Hippocampal formation (tissue), 2 donors: ENCODE measurements around the gene PARVA.
A peak's percentile ranks its signal among the peaks of the same experiment; 100 is the strongest.

Experiments used
- DNase-seq, 2 donors: peaks; one replicate each; lab custom pipeline; 2025; lab: John Stamatoyannopoulos, UW

The PARVA gene

DNA sequence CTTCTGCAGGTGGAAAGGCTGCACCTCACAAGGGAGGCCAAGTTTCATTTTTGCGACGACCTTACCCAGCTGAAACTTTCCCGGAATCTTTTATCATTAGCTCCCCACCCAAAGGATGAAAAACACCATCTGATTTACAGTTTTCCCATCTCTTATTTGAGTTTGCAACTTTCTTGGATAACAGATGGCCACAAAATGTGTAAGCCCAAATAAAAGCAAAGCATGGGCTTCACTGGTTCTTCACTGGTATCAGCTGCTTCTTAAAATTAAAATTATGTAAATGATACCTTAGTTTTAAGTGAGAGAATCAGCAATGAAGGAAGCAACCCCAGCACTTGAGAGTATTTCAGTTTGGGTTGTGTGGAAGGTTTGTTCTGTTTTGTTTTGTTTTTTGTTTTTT lies 55.8 kb downstream of the PARVA start:
- DNase-seq = peak in 1 of 2 donors; percentile 10

DNA sequence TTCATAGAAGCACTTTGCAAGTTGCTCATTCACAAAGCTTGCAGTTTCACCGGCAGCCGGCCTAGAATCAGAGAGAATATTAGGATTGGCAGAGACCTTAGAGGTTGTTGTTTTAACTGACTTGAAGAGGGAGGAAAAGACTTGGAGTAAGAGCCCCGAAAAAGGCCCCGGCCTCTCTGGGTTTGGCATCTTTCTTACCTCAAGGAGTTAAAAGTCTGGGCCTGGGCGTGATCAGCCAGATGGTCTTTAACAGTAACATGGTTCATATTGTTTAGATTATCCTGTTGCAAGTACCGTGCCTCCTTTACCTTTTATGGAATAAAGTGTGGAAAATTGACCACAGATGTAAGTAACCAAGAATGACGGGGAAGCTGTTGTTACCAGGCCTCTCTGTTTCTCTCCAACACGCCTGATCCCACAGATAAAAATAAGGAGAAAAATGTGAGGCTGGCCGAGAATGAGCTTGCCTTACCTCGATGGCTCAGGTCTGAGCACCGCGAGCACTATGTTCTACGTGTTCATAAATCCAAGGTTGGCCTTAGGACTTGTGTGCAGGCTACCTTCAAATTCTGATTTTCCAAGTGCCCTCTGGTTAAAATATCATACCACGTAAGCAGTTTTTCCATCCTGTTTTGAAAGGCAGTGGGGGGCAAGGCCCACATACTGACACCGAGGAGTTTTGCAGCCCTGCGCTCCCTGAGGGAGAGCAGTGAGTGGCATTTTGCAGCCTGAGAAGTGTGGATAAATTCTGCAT lies 56.4 kb downstream of the PARVA start:
- no peak for DNase-seq

DNA sequence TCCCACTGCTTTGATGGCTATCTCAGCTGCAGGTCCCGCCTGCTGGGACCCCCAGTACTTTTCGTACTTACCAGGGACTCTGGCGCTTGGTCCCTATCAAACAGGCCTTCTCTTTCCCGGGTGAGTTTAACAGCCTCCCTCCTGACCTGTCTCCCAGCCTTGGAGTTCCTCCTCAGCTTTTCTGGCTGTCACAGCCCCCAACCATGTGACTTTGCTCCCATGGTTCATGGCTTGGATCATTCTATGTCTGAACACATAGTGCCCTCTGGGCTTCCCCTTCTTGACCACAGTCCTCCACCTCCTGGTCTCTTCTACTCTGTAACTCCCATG lies 56.9 kb downstream of the PARVA start:
- DNase-seq = no peak

DNA sequence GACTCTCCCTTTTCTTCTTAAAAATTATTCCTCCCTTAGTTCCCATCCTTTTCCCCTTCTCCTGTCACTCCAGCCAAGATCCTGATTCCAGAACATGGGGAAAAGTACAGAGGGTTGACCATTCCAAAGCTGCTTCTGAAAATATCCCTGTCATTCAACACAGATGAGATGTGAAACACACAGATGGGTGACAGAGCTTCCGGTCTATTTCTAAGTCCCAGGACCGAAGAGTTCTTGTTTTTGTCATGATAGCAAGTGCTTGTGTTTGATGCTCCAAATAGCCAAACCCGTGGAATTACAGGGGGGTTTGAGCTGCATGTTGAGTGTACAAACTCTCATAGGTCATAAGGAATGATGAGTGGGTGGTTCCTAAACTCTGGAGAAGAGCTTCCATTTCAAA lies 57.9 kb downstream of the PARVA start:
- no peak for DNase-seq

DNA sequence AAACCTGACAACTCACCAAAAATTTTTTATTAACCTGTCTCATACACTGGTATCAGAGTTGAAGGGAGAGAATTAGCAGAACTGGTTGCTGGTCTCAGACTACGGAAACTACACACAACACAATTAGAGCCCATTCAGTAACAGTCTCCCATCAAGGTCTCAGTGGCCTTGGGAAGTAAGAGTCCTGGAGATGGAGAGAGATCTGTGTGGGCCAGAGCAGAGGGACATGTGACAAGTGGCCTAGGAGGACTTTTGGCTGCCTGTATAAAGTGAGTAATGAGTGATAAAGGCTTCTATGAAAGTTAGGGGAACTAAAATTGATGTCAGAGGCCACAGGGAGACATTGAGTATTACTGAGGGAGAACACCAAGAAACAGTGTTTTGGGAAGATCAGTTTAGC lies 58.9 kb downstream of the PARVA start:
- no peak for DNase-seq

DNA sequence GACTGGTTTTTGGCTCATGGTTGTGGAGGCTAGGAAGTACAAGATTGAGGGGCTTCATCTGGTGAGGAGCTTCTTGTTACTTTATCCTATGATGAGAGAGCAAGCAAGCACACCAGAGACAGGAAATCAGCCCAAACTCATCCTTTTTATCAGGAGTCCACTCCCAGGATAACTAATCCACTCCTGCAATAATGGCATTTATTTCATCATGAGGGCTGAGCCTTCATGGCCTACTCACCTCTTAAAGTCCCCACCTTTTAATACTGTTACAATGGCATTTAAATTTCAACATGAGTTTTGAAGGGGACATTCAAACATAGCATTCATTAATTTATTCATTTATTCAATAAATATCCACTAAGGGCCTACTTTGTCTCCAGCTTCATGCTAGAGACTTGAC lies 60.9 kb downstream of the PARVA start:
- no peak for DNase-seq

DNA sequence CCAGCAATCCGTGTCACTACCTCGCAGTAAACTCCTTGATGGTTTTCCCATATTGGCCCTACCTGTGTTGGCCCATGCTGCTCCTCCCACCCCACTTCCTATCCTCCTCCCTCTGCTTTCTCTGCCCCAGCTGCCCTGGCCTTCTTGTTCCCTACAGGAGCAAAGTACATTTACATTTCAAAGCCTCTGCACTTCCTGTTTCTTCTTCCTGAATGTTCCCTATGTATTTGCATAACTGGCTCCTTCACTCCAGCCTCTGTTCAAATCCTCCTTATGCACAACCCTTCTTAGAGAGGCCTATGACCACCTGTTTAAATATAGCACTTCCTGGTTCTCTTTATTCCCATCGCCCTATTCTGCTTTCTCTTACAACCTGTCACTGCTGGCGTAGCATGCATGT lies 62.2 kb downstream of the PARVA start:
- DNase-seq = no peak

DNA sequence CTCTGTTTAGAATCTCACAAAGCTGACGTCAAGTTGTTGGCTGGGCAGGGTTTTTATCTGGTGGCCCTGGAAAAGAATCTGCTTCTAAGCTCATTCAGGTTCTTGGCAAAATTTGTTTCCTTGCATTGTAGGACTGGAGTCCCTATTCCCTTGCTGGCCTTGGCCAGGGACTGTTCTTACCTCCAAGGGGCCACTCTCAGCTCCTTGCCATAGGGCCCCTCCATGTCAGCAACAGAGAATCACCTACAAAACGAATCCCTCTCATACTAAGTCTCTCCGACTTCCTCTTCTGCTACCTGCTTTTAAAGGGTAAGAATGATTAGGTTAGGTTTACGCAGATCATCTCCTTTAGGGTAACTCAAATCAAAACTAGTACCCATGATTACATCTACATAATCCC lies 63.2 kb downstream of the PARVA start:
- DNase-seq = no peak

DNA sequence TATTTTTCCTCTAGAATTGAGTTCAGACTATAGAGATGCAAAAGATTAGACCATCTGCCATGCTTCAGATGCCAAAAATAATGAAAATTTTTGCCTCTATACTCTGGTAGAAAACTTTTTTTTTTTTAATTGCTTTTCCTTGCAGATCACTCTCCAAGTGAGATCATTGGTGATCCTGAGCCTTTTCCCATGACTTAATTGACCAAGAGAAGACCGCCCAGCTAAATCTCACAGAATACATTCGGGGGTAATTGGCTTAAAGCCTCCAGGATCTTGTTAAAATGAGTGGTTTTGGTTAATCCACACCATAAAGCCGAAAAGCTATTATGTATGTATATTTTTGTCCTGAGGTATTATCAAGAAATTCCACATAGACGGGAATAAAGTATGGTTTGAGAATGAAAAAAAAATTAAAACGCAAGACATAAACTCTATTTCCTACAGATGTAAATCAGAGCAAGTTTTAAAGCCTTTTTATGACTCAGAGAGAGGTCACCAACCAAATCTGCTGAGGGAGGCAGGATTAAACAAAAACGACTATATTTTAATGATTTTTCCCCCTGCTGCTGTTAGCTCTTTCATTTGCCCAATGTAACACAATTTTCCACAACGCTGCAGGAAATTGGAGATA lies 64.0 kb downstream of the PARVA start:
- DNase-seq = no peak

DNA sequence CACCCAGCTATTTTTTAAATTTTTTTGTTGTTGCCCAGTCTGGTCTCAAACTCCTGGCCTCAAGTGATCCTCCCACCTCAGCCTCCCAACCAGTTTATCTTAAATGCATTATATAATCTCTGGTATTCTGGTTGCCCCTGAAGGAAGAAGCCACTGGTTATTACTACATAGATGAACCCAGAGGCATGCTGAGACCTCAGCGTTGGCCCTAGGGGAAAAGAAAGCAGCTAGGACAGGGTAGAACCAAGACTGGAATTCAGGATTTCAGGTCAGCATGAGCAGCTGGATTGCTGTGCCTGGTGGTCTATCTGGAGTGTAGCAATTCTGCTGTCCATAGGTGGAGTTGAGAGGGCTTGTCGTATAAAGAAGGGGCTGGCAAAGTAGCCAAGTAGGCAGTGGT lies 67.2 kb downstream of the PARVA start:
- no peak for DNase-seq

DNA sequence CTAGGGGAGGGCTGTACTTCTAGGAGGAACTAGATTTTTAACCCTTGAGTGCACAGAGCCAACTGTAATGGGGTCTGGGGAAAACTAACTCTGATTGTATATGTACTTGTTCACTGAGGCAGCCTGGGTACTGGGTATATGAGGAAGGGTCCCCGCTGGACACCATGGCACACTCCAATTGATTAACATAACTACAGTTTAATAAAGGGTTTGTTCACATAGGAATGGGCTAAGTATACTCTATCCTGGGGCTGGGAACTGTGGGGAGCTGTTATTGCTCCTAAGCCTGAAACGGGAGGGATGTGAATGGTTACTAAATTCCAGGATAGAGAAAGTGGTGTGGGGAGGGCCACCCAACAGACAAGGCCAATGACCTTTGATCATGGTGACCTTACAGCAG lies 67.6 kb downstream of the PARVA start:
- DNase-seq = no peak

DNA sequence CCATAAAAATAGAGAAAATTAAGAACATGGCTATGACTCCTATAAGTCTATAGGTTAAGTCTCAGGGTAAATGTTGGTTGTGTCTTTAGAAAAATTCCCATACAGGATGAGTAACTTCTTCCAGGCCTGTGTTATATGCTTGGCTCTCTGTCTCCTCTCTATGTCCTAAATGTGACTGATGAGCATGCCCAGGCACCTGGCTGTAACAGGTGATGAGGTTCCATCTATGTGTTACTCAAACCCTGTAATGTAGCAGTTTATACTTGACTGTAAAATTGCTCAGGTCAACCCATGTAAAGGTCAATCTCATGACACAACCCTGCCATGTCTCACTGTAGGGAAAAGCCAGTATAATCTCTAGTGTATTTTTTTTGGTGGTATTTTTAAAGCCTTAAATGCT lies 69.5 kb downstream of the PARVA start:
- no peak for DNase-seq

DNA sequence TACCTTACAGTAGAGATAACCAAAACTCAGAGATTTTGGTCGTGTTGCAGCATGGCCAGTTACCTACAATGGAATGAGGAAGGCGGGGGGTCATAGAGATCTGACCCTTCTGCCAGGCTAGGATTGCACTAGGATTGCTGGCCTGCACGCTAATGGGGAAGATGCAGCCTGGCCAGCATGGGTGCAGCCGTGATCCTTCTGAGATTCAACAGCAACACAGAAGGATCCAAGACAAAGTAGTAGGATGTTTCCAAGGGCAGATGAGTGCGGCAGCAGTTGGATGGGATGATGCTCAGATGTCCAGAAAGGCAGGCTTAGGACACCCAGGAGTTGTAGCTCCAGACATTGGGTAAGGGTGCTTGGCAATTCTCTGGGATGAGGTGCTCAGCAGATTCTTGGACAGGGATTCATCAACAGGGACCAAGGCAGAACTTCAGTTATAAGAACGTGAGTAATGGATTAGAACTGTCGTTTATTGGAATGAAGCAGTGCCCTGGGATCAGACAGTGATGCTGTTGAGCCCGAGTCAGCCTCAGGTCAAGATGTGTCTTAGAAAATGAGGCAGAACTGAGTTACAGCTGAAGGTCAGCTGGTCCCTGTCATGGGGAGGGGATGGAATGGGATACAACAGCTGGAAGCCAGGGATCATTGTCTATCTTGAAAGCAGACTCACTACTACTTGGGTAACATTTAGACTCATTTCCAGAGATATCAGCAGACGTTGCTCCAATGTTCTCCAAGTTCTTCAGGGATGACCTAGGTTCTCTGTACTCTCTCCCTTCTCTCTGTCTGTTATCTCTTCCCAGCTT lies 71.0 kb downstream of the PARVA start:
- DNase-seq = no peak

DNA sequence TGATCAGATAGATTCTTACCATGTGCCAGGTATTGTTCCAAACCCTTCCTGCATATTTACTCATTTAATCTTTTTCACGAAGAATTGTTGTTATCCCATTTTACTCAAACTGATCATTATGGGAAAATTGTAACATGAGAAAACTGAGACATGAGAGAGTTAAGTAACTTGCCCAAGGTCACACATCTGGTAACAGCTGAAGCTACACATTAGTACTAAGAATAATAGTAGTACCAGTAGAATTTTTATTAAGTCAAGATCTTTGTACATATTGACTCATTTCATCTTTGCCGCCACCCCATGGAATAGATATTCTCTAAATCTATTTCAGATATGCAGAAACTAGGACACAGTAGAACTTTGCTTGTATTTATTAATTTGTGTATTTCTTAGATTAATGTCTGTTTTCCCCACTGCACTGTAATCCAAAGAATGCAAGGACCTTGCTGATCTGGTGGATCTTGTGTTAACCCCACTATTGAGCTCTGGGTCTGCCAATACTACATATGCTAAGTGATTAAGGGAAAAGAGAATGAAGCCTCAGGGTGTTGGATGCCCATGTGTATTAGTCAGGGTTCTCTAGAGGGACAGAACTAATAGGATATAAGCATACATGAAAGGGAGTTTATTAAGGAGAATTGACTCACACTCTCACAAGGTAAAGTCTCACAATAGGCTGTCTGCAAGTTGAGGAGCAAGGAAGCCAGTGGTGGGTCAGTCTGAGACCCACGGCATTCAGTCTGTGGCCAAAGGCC lies 72.8 kb downstream of the PARVA start:
- DNase-seq = no peak

DNA sequence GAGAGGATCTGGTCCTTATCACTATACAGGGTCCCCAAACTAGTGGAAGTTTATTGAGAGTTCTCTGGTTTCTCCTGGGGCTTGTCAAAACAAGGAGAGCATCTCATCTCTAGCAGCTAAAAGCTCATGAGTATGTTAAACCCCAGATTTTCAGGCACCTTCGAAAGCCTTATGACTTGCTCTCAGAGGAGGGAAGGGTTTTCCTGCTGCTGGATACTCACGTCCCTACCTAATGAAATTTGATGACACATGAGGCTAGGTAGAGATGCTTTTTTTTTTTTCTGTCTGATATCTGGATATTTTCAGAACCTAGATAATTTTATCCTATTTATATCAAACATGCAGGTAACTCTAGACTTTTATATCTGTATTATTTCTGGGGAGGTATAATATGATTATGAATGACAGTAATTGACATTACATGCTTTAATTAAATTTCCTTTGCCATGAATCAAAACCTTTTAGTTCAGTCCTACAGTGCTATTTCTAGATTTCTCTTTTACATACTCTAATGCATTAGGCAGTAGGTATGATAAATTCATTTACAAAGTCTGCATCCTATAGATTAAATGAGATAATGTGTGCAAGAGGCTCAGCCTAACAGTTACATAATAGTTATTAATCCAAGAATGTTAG lies 73.9 kb downstream of the PARVA start:
- DNase-seq = no peak

DNA sequence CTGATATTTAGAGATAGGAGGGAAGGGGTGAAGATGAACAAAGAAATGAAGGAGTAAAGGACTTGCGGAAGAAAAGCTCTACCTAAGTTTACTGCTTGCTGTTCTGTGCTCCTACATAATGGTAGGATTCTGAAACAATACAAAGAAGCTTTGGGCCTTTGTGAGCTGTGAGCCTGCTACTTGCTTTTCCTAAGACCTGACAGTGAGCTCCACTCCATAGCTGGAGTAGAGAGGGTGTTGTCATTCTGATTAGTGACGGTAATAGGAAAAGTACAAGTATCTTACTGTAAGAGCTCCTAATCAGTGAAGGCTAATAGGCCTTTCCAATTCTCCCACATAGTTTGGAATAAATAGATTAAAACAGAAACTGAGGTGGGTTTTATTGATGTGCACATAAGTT lies 75.9 kb downstream of the PARVA start:
- no peak for DNase-seq

DNA sequence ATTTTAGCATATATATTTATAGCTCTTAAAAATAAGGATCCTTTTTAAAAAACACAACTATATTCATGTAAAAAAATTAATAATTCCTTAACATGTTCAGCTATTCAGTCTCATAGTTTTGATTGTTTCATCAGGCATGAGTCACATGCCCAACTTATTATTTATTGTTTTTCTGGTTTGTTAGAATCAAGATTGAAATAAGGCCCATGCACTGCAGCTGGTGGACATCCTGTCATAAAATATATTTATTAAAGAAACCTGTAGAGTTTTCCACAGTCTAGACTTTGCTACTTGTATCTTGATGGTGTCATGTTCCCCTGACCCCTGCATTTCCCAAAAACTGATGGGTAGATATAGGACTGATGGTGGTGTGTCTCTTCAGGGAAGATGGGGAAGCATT lies 77.4 kb downstream of the PARVA start:
- DNase-seq = no peak

DNA sequence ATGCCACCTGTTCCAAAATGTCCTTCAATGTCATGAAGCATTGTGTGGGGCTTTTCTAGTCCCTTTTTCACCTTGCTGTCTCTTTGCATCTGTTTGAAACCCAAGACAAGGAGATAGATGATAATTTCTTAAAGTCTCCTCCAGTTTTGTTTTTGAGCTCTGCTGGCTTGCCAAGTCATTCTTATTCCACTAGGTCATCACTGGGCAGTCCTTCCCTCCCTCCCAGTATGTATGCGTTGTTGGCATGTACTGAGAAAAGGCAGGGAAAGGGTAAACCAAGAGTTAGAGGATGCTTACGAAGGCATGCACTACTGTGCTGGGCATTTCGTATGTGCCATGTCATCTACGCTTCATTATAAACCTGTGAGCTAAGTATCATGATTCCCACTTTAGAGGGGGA lies 78.6 kb downstream of the PARVA start:
- DNase-seq = no peak

DNA sequence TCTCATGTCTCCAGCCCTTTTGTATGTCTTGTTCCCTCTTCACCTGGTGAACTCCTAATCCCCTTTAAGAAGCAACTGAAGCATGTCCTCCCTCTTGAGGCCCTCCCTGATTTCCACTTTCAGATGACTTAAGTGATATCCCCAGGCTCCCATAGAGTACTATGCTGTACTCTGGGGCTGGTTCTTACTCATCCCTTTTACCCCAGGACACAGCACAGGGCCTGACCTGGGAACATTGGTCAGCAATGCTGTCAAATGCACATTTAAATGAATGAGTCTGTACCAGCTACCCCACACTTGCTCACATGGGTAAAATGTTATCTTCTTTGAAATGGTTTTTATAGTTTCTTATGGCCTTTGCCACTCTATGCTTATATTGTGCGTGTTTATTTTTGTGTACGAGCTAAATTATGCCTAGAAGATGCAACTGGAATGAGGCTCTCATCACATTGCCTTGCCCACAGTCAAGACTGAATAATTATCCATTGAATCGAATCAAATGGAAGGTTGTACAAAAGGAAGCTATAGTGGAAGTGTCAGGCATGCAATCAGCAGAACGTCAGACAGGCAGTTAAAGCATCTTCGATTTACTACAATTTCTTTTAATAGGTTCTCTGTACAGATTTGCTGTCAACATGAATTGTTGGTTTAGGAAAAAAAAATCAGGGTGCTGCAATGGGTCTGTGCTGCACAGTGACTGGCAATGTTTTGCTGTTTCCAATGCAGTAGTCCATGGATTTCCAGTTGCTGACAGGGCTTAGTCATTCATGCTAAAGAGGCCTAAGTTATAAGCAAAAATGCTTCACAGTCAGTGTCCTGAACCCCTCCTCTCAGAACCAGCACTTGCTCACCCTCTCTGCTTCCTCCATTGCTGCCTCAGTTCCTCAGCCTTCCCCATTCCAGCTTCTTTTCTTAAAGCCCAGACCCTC lies 79.5 kb downstream of the PARVA start:
- DNase-seq = no peak

DNA sequence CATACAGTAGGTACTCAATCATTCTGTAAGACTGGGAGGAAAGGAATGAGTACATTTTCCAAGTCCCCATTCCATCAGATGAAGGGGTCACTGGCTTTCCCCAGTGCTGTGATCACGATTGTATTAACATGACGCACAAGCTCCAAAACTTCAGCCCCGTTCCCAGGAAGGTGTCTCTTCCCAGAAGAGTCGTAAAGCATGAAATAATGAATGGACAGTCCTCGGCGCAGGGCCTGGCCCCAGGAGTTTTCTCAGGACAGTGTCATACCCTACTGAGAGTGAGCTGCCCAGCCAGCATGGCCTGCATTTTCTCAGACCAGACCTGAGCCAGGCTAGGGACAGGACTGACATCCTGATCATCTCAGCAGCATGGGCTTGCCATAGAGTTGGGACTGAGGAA lies 80.7 kb downstream of the PARVA start:
- no peak for DNase-seq

DNA sequence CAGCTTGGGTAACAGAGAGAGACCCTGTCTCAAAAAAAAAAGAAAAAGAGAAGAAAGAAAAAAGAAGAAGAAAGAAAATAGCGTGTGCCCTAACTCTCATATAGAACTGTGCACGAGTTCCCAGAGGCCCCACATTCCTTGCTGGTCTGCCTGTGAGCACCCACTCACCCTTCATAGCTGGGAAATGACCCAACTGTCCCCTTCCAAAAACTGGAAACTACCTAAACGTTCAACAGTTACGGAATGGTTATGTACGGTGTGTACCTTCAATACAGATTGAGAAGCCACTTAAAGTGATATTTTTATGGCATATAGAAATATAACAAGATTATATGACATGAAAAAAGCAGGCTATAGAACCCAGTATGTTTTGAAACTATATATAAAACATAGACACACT lies 82.0 kb downstream of the PARVA start:
- DNase-seq = no peak
